OCI-LY1 (cell line): ENCODE results near the gene ARHGEF10L.

Experiments used
- EZH2 ChIP-seq: fragments of 200-600 bp; sonication (generic), shearing (Covaris generic); IDR thresholded peaks from 2 replicates; pipeline ENCODE4 v1.8.0; 2017; ENCODE audit warnings: borderline replicate concordance, mixed run types, mild to moderate bottlenecking, antibody characterized with exemption, low read length, moderate library complexity, mixed read lengths
- TF ChIP-seq, protein P1 (sequence below): fragments of 200-600 bp; sonication (generic), shearing (Covaris generic); IDR thresholded peaks from 2 replicates; pipeline ENCODE4 v1.5.1; 2017; ENCODE audit warnings: mild to moderate bottlenecking, antibody characterized with exemption, low read length, moderate library complexity, mixed read lengths

DNA sequence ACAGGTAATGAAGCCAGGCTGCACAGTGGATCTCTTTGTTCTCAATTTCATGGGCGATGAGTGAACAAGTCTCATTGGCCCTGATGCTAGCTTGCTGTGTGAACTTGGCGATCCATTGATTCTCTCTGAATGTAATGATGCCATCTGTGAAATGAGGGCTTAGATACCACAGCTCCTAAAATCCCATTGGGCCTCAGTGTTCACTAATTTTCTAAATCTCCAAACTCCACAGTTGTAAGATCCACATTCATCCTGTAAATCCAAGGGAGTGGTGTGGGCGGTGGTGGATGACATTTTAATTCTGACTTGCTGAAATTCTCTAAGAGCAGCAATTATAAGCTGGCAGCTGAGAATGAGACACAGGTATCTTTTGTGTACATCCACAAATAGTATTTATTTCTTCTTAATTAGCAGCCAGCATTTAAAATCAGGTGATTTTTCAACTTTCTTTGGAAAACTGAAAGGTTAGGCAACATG, 206.0 kb downstream of the ARHGEF10L start:
- TF ChIP-seq, protein P1, sequence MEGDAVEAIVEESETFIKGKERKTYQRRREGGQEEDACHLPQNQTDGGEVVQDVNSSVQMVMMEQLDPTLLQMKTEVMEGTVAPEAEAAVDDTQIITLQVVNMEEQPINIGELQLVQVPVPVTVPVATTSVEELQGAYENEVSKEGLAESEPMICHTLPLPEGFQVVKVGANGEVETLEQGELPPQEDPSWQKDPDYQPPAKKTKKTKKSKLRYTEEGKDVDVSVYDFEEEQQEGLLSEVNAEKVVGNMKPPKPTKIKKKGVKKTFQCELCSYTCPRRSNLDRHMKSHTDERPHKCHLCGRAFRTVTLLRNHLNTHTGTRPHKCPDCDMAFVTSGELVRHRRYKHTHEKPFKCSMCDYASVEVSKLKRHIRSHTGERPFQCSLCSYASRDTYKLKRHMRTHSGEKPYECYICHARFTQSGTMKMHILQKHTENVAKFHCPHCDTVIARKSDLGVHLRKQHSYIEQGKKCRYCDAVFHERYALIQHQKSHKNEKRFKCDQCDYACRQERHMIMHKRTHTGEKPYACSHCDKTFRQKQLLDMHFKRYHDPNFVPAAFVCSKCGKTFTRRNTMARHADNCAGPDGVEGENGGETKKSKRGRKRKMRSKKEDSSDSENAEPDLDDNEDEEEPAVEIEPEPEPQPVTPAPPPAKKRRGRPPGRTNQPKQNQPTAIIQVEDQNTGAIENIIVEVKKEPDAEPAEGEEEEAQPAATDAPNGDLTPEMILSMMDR, result no peak
- TF ChIP-seq EZH2, result no peak
